Aorta (tissue), 5 donors: Measurements from ENCODE around the gene GP1BB. TPM values are rescaled to one million over a fixed set of nuclear protein-coding genes. Genes with fewer than 3 reads are reported as not detected.

Experiments
- ATAC-seq: fragments of 200-7000 bp; cut with Tn5 transposase; one replicate; pipeline ENCODE4 v1.9.1; 2022; ENCODE audit warnings: moderate library complexity; ENCODE audit not compliant: low FRiP score
- DNase-seq, 2 donors: peaks; one replicate each; pipeline ENCODE4 v3.0.0-alpha.2; 2020
- H3K27ac ChIP-seq, 2 donors: one replicate each; pipeline ENCODE4 v1.5.1; 2013; ENCODE audit warnings: low read length in 2 of 2, mild to moderate bottlenecking in 2 of 2, moderate library complexity in 2 of 2, control low read depth in 1 of 2, inconsistent platforms in 1 of 2, low read depth in 1 of 2
- H3K27me3 ChIP-seq, 2 donors: one replicate each; pipeline ENCODE4 v1.6.1; 2013; ENCODE audit warnings: control low read depth in 1 of 2, low read length in 1 of 2, mild to moderate bottlenecking in 1 of 2, moderate library complexity in 1 of 2; ENCODE audit not compliant: insufficient read depth in 2 of 2, control insufficient read depth in 1 of 2
- H3K36me3 ChIP-seq, 2 donors: one replicate each; pipeline ENCODE4 v1.6.1; 2013; ENCODE audit warnings: control low read depth in 1 of 2, low read length in 1 of 2, mild to moderate bottlenecking in 1 of 2; ENCODE audit not compliant: insufficient read depth in 2 of 2, control insufficient read depth in 1 of 2
- H3K4me1 ChIP-seq, 2 donors: one replicate each; pipeline ENCODE4 v1.6.1; 2013; ENCODE audit warnings: low read length in 2 of 2, control low read depth in 1 of 2, mild to moderate bottlenecking in 1 of 2, moderate library complexity in 1 of 2; ENCODE audit not compliant: insufficient read depth in 2 of 2, control insufficient read depth in 1 of 2
- H3K4me3 ChIP-seq, 2 donors: one replicate each; pipeline ENCODE4 v1.5.1; 2013; ENCODE audit warnings: low read length in 2 of 2, control low read depth in 1 of 2, mild to moderate bottlenecking in 1 of 2
- H3K9me3 ChIP-seq: one replicate; pipeline ENCODE4 v1.6.1; 2013; ENCODE audit warnings: mild to moderate bottlenecking, low read length; ENCODE audit not compliant: control insufficient read depth
- WGBS, 2 donors: extraction: QIAGEN DNeasy Blood & Tissue Kit; methylation state at CpG; one replicate each; pipeline ENCODE4 v1.1.7; 2013; 5-methylcytosine and 5-hydroxymethylcytosine counted together
- intact Hi-C, 2 donors: fragments of 100-400 bp; cut with DNase I; formaldehyde crosslinking; loops; one replicate each; pipeline versions ENCODE4 v1.14.2 to v1.15.0; 2022
- polyA plus RNA-seq, 2 donors: library from polyadenylated mRNA; stranded (reverse); fragments of 200-250 nt; gene quantifications; one replicate each; pipeline ENCODE4 v1.2.3, GENCODE V29; 2013
- total RNA-seq, 2 donors: library from RNA; stranded (reverse); fragmentation: NEBNext Ultra II Directional; extraction: Animal tissue kit (Norgen Biotek cat#: 25700); gene quantifications; one replicate each; pipeline ENCODE4 v1.2.1, GENCODE V29; 2021
- donor health status: healthy with polysubstance abuse.
- donor health status: Bipolar disorder and iron deficiency.
- donor health status: DM: no; HTN: no; CAD: no.
- donor health status: DM: no; HTN: no; CAD: no.
- donor health status: DM: yes; HTN: yes; CAD: no.

Gene GP1BB
- total and polyA plus RNA-seq, 4 donors, result 3.6 to 29.7 (median 8.1) TPM; not detected in 1

DNA sequence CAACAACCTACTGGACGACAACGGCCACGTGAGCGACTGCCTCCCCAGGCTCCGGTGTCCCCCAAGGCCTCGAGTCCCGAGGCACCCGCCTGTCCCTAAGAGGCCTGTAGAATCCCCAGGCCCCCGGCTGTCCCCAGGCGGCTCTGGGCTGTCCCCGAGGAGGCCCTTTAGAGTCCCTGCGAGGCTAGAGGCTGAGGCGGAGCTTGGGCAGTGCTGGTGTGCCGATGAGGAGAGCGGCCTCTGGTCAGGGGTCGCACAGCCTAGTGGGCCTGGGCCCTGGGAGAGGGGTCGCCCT, 40.9 kb downstream of the GP1BB start:
- no peak for ATAC-seq
- no peaks in the 10 kb centered on the region for H3K4me1 ChIP-seq
- DNase-seq, result no peak
- H3K9me3 ChIP-seq, result no peaks in the 10 kb centered on the region
- H3K36me3 ChIP-seq, result no peaks in the 10 kb centered on the region
- intact Hi-C loops, result no loop called here
- no peak overlapping the region for H3K27ac ChIP-seq
- H3K27me3 ChIP-seq, result no peaks in the 10 kb centered on the region
- H3K4me3 ChIP-seq, result no peak overlapping the region
- WGBS, 2 donors, result 93 to 95% methylated on average over 17 of the region's 17 CpGs

GRCh38 chr22:19764636-19765476, 41.5 kb downstream of the GP1BB start:
- Histone ChIP-seq H3K4me1 (no peaks in the 10 kb centered on the region), H3K27me3 (no peaks in the 10 kb centered on the region), H3K9me3 (no peaks in the 10 kb centered on the region), H3K27ac (no peak overlapping the region), H3K36me3 (no peaks in the 10 kb centered on the region), H3K4me3 (no peak overlapping the region)
- DNase-seq (no peak), ATAC-seq (no peak)
- WGBS, 2 donors, result 85 to 91% methylated on average over 25 of the region's 25 CpGs
- intact Hi-C loops, result no loop called here

- ATAC-seq (no peak), DNase-seq (peak in 1 of 2 donors; percentile 70)
- H3K9me3 ChIP-seq, result no peaks in the 10 kb centered on the region
- no peak overlapping the region for H3K4me3 ChIP-seq
- H3K27ac ChIP-seq, result no peak overlapping the region
- WGBS, 2 donors, result 27 to 44% methylated on average over 59 to 83 of the region's 83 CpGs
- H3K36me3 ChIP-seq, result no peaks in the 10 kb centered on the region
- intact Hi-C loops, result no loop called here
- no peaks in the 10 kb centered on the region for H3K27me3 ChIP-seq
- H3K4me1 ChIP-seq, result no peaks in the 10 kb centered on the region
Observed at GRCh38 chr22:19765477-19766239, 42.3 kb downstream of the GP1BB start.

GRCh38 chr22:19766240-19766510, 42.8 kb downstream of the GP1BB start:
- H3K27ac ChIP-seq, result no peak overlapping the region
- 25 to 48% methylated on average over 4 to 36 of the region's 36 CpGs for WGBS, 2 donors
- intact Hi-C loops, result no loop called here

DNA sequence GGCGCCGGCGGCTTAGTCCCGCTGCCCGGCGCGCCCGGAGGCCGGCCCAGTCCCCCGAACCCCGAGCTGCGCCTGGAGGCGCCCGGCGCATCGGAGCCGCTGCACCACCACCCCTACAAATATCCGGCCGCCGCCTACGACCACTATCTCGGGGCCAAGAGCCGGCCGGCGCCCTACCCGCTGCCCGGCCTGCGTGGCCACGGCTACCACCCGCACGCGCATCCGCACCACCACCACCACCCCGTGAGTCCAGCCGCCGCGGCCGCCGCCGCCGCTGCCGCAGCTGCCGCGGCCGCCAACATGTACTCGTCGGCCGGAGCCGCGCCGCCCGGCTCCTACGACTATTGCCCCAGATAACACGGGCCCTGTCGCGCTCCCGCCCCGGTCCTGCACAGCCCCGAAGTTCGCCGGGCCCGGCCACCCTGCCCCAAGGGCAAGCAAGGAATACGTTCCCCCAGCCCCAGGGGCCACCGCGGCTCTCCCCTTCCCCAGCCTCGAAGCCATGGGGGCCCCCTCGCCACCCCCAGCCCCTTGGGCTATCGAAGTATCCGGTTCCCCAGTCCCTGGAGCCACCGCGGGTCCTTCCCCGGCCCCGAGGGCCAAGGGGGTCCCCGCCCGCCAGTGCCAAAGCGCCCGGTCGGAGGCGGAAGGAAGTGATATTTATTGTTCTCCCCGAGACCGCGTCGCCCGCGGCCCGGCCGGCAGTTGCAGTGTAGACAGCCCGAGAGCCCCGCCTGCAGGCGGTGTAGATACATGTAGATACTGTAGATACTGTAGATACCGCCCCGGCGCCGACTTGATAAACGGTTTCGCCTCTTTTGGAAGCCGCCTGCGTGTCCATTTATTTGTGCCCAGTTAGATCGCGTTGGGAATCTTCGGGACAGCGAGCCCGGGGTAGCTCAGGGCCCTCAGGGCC, 43.4 kb downstream of the GP1BB start:
- ATAC-seq, result peak; percentile 28
- WGBS, 2 donors, result 25 to 41% methylated on average over 63 to 103 of the region's 103 CpGs
- Histone ChIP-seq H3K4me1 (no peaks in the 10 kb centered on the region), H3K9me3 (no peaks in the 10 kb centered on the region), H3K27ac (no peak overlapping the region), H3K36me3 (no peaks in the 10 kb centered on the region), H3K27me3 (no peaks in the 10 kb centered on the region), H3K4me3 (no peak overlapping the region)
- DNase-seq, result peak in 1 of 2 donors; percentile 84
- intact Hi-C loops, result no loop called here

More at GRCh38 chr22:19766240-19766510, 42.8 kb downstream of the GP1BB start:
- Histone ChIP-seq H3K4me3 (no peak overlapping the region), H3K9me3 (no peaks in the 10 kb centered on the region), H3K27me3 (no peaks in the 10 kb centered on the region), H3K36me3 (no peaks in the 10 kb centered on the region), H3K4me1 (no peaks in the 10 kb centered on the region)
- no peak for ATAC-seq
- DNase-seq, result no peak

GRCh38 chr22:19767427-19768341, 44.3 kb downstream of the GP1BB start:
- no peaks in the 10 kb centered on the region for H3K9me3 ChIP-seq
- no peak overlapping the region for H3K4me3 ChIP-seq
- H3K27me3 ChIP-seq, result no peaks in the 10 kb centered on the region

DNA sequence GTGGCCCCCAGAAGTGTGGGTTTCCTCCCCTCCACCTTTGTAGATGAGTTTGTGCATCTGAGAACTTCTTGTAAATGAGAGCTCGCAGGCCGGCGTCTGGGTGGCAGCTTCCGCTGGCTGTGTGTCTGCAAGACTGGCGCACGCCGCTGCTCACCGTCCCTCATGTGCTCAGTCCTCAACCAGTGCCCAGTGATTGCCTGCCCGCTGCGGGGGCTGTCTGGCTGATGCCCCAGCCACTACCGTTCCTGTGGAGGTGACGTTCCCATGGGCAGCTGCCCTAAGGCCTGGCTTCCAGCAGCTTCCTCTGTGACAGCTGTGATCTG, 46.0 kb downstream of the GP1BB start:
- Histone ChIP-seq H3K4me1 (no peaks in the 10 kb centered on the region), H3K4me3 (no peak overlapping the region), H3K9me3 (no peaks in the 10 kb centered on the region), H3K27ac (no peak overlapping the region), H3K36me3 (no peaks in the 10 kb centered on the region), H3K27me3 (no peaks in the 10 kb centered on the region)
- DNase-seq (peak in 1 of 2 donors; percentile 33), ATAC-seq (no peak)
- intact Hi-C loops, result no loop called here
- 94 to 97% methylated on average over 12 of the region's 12 CpGs for WGBS, 2 donors

More at GRCh38 chr22:19767427-19768341, 44.3 kb downstream of the GP1BB start:
- ATAC-seq (peak; percentile 34), DNase-seq (peak in 1 of 2 donors; percentile 89)
- intact Hi-C loops, result no loop called here
- no peaks in the 10 kb centered on the region for H3K36me3 ChIP-seq
- H3K27ac ChIP-seq, result no peak overlapping the region
- H3K4me1 ChIP-seq, result no peaks in the 10 kb centered on the region
- WGBS, 2 donors, result 66 to 82% methylated on average over 35 of the region's 35 CpGs
